SHP77 (cell line): ENCODE measurements around the gene CFP.

Experiments
- DNase-seq, 2 experiments: peaks; one replicate each; lab custom pipeline; 2025; lab: John Stamatoyannopoulos, UW

CFP gene

GRCh38 chrX:47574076-47574546, 55.6 kb downstream of the CFP start:
- no peak for DNase-seq

GRCh38 chrX:47573341-47574075, 56.2 kb downstream of the CFP start:
- DNase-seq: no peak
